Measurements from ENCODE around the gene SDC1. TPM values are rescaled to one million over a fixed set of nuclear protein-coding genes. Genes with fewer than 3 reads are reported as not detected.

Gene SDC1
- total and polyA plus RNA-seq, 2 of the 8 experiments (the other 6 are each of a cell fraction or from before 2014, with no cell fraction given): 45.3 to 73.3 TPM

DNA sequence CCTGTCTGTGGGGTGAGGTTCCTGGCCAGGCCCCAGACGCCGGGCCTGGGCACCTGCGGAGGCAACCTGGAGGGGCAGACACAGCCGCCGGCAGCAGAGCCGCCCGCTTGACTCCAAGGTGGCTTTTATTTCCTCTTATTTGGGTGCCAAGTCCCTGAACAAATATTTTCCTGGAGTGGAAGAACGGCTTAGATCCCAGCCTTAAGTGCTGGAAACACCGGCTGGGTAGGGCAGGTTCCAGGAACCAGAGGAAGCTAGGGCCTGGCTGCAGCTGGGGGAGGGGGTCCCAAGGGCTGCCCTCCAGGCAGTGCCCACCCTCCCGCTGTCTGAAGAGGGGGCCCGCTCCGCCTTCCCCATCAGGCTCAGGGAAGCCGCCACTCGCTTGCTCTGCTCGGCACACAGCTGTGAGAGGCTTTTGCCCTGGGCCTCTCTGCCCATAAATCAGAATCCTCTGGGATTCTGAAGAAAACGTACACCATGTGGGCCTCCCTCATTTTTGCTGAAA lies 28.2 kb downstream of the SDC1 start (continued):
- TF ChIP-seq KDM4A (IDR thresholded peaks at IDR 0.05; ENCODE audit: low read depth, low read length, severe bottlenecking) (no peak), BCL11A (IDR thresholded peaks at IDR 0.05; ENCODE audit: low read depth in 2 of 2, low read length in 2 of 2) (no peak), SAP30 (IDR thresholded peaks at IDR 0.05; ENCODE audit: insufficient read depth, insufficient replicate concordance, low read length) (no peak), CTBP2 (IDR thresholded peaks at IDR 0.05; ENCODE audit: borderline replicate concordance, insufficient read depth, insufficient read length, low read length) (no peak), POLR2A (IDR thresholded peaks at IDR 0.05; ENCODE audit: control extremely low read depth in 1 of 2, low read depth in 2 of 2, low read length in 2 of 2) (no peak), RBBP5 (IDR thresholded peaks at IDR 0.05; ENCODE audit: borderline replicate concordance, low read depth, low read length) (no peak)
